Breast epithelium (tissue), 3 donors: Measurements from ENCODE around the gene PRKG1.

Source experiments
- POLR2A ChIP-seq: fragments of 450-650 bp; IDR thresholded peaks from one replicate; pipeline ENCODE4 v1.6.1; 2016; ENCODE audit warnings: antibody characterized with exemption, mild to moderate bottlenecking, moderate library complexity
- POLR2AphosphoS5 ChIP-seq, 3 donors: sonication (generic); formaldehyde crosslinking; IDR thresholded peaks; one replicate each; pipeline ENCODE4 v1.6.1; 2017; ENCODE audit warnings: antibody characterized with exemption in 3 of 3
- TF ChIP-seq, protein P1 (sequence below), 3 donors: fragments of 450-650 bp; IDR thresholded peaks; one replicate each; pipeline ENCODE4 v1.5.1; 2016 to 2017; ENCODE audit warnings: antibody characterized with exemption in 3 of 3, mild to moderate bottlenecking in 3 of 3, moderate library complexity in 3 of 3

DNA sequence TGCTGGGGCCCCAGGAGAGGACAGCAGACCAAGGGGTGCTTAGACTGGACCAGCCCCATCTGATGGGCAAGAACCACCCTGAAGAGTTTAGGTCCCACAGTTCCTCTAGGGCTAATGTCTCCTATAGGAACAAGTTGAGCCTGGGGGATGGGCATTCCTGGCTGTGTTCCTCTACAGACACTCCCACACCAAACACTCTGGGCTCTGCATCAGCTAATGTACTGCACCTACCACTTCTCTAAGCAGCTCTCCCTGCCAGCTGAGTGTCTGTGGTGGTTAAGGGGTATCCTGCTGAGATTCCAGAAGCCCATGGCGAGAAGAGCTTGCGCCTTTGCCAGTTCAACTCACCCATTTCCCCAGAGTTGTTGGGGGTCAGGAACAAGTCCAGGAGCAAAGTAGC is 909.2 kb downstream of the PRKG1 start:
- TF ChIP-seq, protein P1, sequence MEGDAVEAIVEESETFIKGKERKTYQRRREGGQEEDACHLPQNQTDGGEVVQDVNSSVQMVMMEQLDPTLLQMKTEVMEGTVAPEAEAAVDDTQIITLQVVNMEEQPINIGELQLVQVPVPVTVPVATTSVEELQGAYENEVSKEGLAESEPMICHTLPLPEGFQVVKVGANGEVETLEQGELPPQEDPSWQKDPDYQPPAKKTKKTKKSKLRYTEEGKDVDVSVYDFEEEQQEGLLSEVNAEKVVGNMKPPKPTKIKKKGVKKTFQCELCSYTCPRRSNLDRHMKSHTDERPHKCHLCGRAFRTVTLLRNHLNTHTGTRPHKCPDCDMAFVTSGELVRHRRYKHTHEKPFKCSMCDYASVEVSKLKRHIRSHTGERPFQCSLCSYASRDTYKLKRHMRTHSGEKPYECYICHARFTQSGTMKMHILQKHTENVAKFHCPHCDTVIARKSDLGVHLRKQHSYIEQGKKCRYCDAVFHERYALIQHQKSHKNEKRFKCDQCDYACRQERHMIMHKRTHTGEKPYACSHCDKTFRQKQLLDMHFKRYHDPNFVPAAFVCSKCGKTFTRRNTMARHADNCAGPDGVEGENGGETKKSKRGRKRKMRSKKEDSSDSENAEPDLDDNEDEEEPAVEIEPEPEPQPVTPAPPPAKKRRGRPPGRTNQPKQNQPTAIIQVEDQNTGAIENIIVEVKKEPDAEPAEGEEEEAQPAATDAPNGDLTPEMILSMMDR (IDR thresholded peaks at IDR 0.05) = no peak
- TF ChIP-seq POLR2A (no peak), POLR2AphosphoS5 (IDR thresholded peaks at IDR 0.05) (no peak)
